ENCODE measurements around the gene ANO9.

DNA sequence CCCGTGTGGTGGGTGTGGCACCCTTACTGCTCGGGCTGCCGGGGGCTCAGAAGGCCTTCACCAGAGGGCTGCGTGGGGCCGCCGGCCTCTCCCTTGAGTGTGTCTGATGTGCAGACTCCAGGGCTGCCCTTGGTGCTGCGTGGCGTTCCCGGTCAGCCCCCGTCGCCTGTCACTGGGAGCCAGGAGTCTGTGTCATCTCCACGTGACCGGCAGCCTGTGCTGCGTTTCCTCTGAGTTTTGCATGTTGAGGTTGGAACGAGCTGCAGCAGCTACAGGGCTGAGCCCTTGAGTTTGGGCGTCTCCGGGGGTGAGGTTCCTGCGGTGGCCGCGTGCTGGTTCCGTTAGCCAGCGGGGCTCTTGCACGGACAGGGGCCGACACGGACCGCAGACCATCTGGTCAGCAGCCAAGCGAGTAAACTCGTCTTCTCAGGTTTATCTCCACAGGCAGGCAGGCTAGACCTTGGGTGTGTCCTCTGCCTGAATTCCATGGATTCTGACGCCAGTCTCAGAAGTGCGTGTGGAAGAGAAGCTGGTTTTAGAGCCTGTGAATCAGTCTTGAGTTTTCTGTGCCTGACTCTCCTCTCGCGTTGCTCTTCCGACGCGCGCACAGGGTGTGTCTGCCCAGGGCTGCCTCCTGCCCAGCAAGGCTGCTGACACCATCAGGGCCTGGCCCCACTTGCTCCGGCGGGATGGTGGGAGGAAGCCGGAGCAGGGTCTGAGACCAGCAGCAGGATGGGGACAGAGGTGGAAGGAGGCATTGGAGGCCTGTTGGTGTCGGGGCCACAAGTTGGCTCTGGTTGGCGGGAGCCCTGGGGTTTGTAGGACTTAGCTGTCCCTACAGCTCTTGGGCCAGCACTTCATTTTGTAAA lies 18.8 kb upstream of the ANO9 start:
- TF ChIP-seq, protein P1, sequence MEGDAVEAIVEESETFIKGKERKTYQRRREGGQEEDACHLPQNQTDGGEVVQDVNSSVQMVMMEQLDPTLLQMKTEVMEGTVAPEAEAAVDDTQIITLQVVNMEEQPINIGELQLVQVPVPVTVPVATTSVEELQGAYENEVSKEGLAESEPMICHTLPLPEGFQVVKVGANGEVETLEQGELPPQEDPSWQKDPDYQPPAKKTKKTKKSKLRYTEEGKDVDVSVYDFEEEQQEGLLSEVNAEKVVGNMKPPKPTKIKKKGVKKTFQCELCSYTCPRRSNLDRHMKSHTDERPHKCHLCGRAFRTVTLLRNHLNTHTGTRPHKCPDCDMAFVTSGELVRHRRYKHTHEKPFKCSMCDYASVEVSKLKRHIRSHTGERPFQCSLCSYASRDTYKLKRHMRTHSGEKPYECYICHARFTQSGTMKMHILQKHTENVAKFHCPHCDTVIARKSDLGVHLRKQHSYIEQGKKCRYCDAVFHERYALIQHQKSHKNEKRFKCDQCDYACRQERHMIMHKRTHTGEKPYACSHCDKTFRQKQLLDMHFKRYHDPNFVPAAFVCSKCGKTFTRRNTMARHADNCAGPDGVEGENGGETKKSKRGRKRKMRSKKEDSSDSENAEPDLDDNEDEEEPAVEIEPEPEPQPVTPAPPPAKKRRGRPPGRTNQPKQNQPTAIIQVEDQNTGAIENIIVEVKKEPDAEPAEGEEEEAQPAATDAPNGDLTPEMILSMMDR (conservative IDR thresholded peaks at IDR 0.05; ENCODE audit: low read depth, low read length) = no peak
- TF ChIP-seq EZH2 (IDR thresholded peaks at IDR 0.05; ENCODE audit: borderline replicate concordance, low read depth, low read length, poor library complexity, severe bottlenecking) = no peak
